Chondrocyte (in vitro differentiated cells): ENCODE data around the gene FBXO21. TPM values are rescaled to one million over a fixed set of nuclear protein-coding genes. Genes with fewer than 3 reads are reported as not detected.

Source experiments
- DNase-seq: peaks from one replicate; pipeline ENCODE4 v3.0.0; 2021; ENCODE audit warnings: mixed read lengths, low spot score
- H3K27ac Mint-ChIP-seq: one replicate; pipeline ENCODE4 v1.8.0; 2021; ENCODE audit warnings: mild to moderate bottlenecking, moderate library complexity, mixed read lengths; ENCODE audit not compliant: unreplicated experiment
- H3K27me3 Mint-ChIP-seq: 2 replicates; pipeline ENCODE4 v1.8.0; 2021; ENCODE audit warnings: low read depth, mixed read lengths
- H3K36me3 Mint-ChIP-seq: 2 replicates; pipeline ENCODE4 v1.8.0; 2021; ENCODE audit warnings: low read depth, mixed read lengths
- H3K4me1 Mint-ChIP-seq: 2 replicates; pipeline ENCODE4 v1.8.0; 2021; ENCODE audit warnings: low read depth, mild to moderate bottlenecking, mixed read lengths
- H3K4me3 Mint-ChIP-seq: one replicate; pipeline ENCODE4 v1.8.0; 2021; ENCODE audit warnings: mild to moderate bottlenecking, moderate library complexity, mixed read lengths; ENCODE audit not compliant: unreplicated experiment
- H3K9me3 Mint-ChIP-seq: 2 replicates; pipeline ENCODE4 v1.8.0; 2021; ENCODE audit warnings: low read depth, mixed read lengths
- total RNA-seq: library from RNA; stranded (reverse); gene quantifications from 3 replicates; pipeline ENCODE4 v1.2.1, GENCODE V29; 2021
- TF ChIP-seq, protein P1 (sequence below): fragments of 200-600 bp; sonication (generic); IDR thresholded peaks from 2 replicates; pipeline ENCODE4 v1.5.0; 2021; ENCODE audit warnings: antibody characterized with exemption, mild to moderate bottlenecking, moderate library complexity

Gene FBXO21
- total RNA-seq, 1 donor from 2014 or later = 29.3 TPM

DNA sequence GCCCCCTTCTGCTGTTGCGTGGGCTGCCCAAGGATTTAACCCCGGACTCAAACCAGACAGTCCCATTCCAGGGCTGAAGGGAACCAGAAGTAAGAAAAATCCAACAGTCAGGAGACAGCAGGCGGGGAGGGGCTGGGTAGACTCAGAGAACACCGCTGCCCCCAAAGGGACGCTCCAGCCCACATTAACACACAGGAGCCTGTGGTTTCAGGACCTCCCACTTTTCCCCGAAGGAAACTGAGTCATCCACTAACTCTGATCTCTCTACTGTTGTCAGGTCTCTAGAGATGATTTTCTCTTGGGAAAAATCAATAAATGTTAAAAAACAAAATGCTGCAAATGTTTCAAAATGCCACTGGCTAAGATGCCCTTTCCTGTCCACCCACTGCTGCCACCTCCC, 41.6 kb downstream of the FBXO21 start:
- H3K36me3 Mint-ChIP-seq = peaks cover 29% of the 10 kb centered on the region
- H3K4me3 Mint-ChIP-seq = no peak overlapping the region
- no peaks in the 10 kb centered on the region for H3K27me3 Mint-ChIP-seq
- no peak overlapping the region for H3K27ac Mint-ChIP-seq
- H3K9me3 Mint-ChIP-seq = no peaks in the 10 kb centered on the region
- no peaks in the 10 kb centered on the region for H3K4me1 Mint-ChIP-seq
- no peak for DNase-seq
- TF ChIP-seq, protein P1, sequence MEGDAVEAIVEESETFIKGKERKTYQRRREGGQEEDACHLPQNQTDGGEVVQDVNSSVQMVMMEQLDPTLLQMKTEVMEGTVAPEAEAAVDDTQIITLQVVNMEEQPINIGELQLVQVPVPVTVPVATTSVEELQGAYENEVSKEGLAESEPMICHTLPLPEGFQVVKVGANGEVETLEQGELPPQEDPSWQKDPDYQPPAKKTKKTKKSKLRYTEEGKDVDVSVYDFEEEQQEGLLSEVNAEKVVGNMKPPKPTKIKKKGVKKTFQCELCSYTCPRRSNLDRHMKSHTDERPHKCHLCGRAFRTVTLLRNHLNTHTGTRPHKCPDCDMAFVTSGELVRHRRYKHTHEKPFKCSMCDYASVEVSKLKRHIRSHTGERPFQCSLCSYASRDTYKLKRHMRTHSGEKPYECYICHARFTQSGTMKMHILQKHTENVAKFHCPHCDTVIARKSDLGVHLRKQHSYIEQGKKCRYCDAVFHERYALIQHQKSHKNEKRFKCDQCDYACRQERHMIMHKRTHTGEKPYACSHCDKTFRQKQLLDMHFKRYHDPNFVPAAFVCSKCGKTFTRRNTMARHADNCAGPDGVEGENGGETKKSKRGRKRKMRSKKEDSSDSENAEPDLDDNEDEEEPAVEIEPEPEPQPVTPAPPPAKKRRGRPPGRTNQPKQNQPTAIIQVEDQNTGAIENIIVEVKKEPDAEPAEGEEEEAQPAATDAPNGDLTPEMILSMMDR = no peak

DNA sequence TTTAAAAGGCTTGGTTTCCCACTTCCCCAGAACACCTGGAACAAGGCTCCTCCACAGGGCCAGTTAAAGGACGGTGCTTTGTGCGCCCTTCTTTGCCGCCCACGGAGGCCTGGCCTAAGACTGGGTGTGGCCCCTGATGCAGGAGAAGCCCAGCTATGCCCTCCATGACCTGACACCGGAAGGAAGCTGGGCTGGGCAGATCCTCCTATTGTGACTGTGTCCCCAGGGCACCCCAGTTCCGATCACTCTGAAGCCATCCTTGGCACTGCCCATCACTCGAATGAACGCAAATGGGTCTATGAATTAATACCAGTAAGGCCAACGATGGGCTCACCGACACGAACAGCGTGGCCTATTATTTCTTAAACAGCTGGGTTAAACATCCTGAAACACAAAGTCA, 42.6 kb downstream of the FBXO21 start:
- Mint-ChIP-seq H3K9me3 (no peaks in the 10 kb centered on the region), H3K4me1 (no peaks in the 10 kb centered on the region), H3K36me3 (peaks cover 25% of the 10 kb centered on the region), H3K27ac (no peak overlapping the region), H3K27me3 (no peaks in the 10 kb centered on the region), H3K4me3 (no peak overlapping the region)
- TF ChIP-seq, protein P1 = no peak
- DNase-seq = no peak

GRCh38 chr12:117145597-117146154, 44.6 kb downstream of the FBXO21 start:
- Mint-ChIP-seq H3K4me1 (no peaks in the 10 kb centered on the region), H3K36me3 (peaks cover 26% of the 10 kb centered on the region), H3K9me3 (no peaks in the 10 kb centered on the region), H3K4me3 (no peak overlapping the region), H3K27me3 (no peaks in the 10 kb centered on the region), H3K27ac (no peak overlapping the region)
- TF ChIP-seq, protein P1 = no peak
- no peak for DNase-seq

GRCh38 chr12:117144599-117144998, 45.7 kb downstream of the FBXO21 start:
- no peak for DNase-seq
- Mint-ChIP-seq H3K4me3 (no peak overlapping the region), H3K27me3 (no peaks in the 10 kb centered on the region), H3K27ac (no peak overlapping the region), H3K9me3 (no peaks in the 10 kb centered on the region), H3K4me1 (no peaks in the 10 kb centered on the region), H3K36me3 (peaks cover 21% of the 10 kb centered on the region)
- TF ChIP-seq, protein P1 = no peak

- no peak for DNase-seq
- Mint-ChIP-seq H3K4me1 (no peaks in the 10 kb centered on the region), H3K4me3 (no peak overlapping the region), H3K27me3 (no peaks in the 10 kb centered on the region), H3K27ac (no peak overlapping the region), H3K36me3 (peaks cover 18% of the 10 kb centered on the region), H3K9me3 (no peaks in the 10 kb centered on the region)
- TF ChIP-seq, protein P1 = no peak
Measured at GRCh38 chr12:117143008-117143532, 47.2 kb downstream of the FBXO21 start.
